MM.1S (cell line): Measurements from ENCODE around the gene C10orf120.

ENCODE experiments used
- EZH2 ChIP-seq: fragments of 300-600 bp; sonication (generic); optimal IDR thresholded peaks from 2 replicates; pipeline ENCODE3; 2017; ENCODE audit warnings: low read depth, mild to moderate bottlenecking, antibody characterized with exemption, low read length, mixed read lengths
- EZH2phosphoT487 ChIP-seq: fragments of 300-600 bp; sonication (generic); IDR thresholded peaks from 2 replicates; pipeline ENCODE4 v1.6.1; 2018; ENCODE audit warnings: antibody characterized with exemption, low read length
- TF ChIP-seq, protein P1 (sequence below): fragments of 300-600 bp; sonication (generic); IDR thresholded peaks from 2 replicates; pipeline ENCODE4 v1.5.1; 2016; ENCODE audit warnings: antibody characterized with exemption, low read length, mixed read lengths

DNA sequence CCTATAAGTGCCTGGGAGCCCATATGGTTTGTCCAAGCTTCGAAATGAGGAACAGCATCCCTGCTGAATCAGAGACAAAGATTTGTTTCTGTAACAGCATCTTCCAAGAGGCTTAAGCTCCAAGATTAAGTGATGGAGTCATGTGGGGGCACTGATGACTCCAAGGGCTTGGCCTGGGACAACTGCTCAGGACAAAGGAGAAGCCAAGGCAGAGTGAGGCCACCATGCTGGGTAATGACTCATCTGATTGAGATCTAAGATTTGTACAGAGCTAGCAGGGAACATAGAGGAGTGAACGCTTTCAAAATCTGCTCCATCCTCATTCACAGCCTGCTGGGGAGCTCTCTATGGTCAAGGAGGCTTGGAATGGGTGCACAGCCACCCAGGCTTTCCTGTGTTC lies 49.3 kb downstream of the C10orf120 start:
- TF ChIP-seq, protein P1, sequence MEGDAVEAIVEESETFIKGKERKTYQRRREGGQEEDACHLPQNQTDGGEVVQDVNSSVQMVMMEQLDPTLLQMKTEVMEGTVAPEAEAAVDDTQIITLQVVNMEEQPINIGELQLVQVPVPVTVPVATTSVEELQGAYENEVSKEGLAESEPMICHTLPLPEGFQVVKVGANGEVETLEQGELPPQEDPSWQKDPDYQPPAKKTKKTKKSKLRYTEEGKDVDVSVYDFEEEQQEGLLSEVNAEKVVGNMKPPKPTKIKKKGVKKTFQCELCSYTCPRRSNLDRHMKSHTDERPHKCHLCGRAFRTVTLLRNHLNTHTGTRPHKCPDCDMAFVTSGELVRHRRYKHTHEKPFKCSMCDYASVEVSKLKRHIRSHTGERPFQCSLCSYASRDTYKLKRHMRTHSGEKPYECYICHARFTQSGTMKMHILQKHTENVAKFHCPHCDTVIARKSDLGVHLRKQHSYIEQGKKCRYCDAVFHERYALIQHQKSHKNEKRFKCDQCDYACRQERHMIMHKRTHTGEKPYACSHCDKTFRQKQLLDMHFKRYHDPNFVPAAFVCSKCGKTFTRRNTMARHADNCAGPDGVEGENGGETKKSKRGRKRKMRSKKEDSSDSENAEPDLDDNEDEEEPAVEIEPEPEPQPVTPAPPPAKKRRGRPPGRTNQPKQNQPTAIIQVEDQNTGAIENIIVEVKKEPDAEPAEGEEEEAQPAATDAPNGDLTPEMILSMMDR: no peak
- TF ChIP-seq EZH2: no peak
- TF ChIP-seq EZH2phosphoT487: no peak
